HG03097 (cell line): ENCODE measurements around the gene YTHDF1.

ENCODE experiments used
- ATAC-seq: cut with Tn5 transposase; IDR thresholded peaks from one replicate; pipeline ENCODE4 v1.9.1; 2021; ENCODE audit not compliant: unreplicated experiment, low FRiP score

The YTHDF1 gene

DNA sequence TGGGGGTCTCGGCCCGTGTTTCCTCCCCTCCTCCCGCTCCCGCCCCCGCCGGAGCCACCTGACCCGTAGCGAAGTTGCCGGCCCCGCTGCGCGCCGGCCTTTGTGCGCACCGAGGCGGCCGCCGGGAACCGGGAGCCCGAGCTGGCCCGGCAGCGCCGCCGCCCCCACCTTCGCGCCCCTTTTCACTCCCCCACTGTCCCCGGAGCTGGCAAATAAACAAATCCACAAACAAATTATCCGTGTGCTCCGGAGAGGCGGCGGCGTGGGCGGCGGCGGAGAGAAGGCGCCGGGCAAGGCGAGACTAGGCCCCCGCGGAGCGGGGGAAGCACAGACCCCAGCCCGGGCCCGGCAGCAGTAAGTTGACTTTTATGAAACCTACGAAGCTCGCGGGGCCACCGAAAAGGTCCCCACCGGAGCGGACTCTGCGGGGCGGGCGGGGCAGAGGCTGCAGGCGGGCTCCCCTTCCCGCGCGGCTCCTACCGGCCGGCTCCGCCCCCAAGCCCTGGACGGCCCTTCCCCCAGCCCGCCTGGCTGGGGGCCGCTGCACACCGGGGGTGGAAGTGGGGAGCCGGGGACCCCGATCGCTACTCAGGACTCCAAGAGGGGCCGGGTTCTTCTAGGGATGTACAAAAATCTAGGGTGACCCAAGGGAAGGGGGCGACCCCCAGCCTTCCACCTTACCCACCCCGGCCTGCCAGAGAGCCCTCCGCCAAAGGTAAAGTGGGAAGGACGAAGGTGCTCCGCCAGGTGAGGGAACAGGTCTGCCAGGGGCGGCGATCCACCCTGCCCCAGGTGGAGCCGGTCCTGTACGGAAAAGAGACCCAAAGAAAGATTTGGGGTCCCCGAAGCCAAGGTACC is 40.7 kb downstream of the YTHDF1 start:
- no peak for ATAC-seq

DNA sequence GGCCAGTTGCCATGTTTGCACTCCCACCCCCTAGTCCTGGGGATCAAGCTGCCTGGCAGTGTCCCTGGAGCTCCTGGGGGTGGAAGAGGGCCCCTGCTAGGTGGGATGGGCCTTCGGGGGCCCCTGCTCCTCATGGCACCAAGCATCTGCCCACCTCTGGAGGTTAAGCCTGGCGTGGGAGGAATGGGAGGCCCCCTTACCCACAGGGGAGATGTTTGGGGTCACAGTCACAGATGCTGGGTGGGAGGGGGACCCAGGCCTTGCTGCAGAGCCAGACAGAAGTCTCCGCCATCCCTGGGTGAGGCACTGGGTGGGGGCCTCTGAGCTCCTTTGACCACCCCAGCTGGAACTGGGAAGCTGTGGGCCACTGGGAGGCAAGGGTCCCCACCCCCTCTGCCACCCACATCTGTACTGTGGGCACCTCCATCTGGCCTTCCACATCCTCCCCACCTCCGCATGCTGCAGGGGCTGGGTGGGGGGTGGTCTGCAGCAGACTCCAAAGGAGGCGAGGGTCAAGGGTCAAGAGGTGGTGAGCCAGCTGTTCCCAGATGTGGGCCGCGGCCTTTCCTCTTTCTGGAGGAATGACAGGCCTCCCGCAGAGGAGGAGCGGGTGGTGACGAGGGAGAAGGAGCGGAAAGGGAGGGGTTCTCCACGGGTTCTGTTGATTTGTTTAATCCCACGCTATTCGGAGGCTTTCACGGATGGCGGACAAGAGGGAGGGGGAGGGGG is 41.5 kb downstream of the YTHDF1 start:
- no peak for ATAC-seq

DNA sequence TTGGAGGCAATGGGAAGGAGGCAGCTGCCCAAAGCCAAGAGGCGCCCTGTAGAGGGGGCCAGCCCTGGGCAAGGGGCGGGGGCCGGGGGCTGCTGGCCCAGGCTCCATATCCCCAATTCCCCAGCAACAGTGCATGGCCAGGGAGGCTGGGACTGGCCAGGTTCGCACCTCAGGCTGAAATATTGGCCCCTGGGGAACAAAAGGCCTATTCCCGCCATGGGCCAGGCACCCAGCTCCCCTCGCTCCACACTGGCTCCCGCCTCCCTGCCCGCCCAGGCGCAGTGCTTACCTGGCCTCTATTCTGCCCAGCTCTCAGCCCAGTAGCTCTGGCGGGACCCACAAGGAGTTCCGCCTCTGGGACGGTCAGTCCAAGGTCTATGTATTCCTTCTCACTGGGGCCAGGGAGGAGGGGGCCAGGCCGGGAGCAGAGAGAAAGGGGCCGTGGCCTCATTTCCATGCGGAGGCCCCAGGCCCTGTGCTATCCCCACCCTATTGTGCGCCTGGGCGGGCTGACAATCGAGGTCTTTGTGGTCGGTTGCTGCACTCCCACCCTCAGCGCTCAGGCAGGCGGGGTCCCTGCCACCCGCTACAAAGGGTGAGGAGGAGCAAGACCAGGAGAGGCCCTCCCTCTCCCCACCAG is 42.3 kb downstream of the YTHDF1 start:
- ATAC-seq: no peak

DNA sequence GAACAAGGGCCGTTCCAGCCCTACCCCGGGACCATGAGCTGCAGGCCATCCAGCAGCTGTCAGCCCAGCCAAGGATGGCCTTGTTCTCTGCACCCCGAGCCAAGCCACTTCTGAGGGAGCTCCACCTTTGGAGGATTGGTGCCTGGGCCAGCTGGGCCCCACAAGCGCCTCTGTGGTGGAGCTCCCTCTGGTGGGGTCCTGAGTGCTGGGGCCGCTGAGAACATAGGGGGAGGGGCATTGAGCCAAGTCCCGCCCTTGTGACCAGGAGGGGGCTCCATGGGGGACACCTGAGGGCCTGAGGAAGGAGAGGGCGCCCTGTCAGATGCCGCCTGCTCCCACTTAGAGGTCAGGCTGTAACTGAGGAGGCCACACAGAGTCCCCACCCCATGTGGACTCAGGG is 43.2 kb downstream of the YTHDF1 start:
- ATAC-seq: no peak

DNA sequence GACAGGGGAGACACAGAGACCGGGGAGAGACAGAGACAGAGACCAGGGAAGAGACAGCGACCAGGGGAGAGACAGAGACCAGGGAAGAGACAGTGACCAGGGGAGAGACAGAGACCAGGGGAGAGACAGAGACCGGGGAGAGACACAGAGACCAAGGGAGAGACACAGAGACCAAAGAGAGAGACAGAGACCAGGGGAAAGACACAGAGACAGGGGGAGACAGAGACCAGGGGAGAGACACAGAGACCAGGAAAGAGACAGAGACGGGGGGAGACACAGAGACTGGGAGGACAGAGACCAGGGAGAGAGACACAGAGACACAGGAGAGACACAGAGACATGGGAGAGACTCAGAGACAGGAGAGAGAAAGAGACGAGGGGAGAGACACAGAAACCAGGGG is 43.9 kb downstream of the YTHDF1 start:
- ATAC-seq: no peak

DNA sequence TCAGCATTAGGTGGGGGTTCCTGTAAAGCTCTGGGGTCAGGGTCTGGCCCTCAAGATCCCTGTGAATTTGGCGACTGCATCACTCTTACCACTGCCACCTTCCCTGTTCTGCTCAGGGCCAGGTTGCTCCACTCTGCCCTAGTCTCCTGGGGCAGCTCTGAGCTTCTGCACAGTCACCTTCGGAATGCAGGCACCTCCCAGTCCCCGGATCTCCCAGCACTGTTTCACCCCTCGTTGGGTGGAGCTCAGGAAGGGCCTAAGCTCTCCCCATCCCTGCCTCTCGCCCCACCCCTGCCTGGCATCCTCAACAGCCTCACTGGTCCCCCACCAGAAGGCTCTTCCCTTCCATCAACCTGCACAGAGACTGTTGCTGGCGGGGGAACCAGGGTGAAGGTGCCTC is 46.2 kb downstream of the YTHDF1 start:
- no peak for ATAC-seq

DNA sequence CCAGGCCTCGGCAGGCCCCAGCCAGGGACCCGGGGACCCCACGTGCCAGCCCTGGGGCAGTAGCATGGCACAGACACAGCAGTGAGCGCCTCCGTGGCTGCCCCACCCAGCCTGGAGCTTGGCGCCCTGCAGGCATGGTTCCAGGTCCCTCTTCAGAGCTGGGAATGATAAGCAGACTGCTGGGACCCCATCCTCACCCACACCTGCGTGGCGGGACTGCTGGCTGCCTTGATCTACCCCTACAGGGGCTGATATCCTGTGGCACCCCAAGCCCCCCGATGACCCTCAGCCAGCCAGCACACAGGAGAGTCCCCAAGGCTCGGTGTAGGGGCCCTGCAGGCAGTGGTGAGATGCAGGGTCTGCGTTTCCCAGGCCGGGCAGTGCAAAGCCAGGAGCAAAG is 47.1 kb downstream of the YTHDF1 start:
- ATAC-seq: no peak

DNA sequence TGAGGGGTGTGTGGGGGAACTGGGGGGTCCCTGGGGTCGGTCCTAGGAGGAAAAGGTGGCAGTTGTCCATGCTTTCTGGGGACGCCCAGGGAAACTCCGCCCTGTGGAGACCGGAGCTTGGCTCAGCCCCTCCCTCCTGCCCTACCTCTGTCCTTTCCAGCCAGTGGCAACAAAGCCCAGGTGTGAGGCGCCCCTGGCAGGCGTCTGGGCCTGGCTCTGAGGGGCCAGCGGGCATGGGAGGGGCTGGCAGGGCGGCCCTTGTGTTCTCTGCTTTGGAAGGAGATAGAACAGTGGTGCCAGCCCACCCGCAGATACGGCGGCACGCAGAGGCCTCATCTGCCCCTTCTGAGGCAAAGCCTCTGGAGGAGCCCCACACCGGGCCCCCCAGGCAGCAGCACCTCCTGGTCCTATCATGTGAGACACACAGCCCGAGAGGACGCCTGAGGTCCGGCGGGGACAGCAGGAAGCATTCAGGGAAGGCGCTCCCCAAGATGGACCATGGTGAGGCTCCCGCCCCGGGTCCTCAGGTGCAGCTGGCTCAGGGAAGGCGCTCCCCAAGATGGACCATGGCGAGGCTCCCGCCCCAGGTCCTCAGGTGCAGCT is 47.9 kb downstream of the YTHDF1 start:
- ATAC-seq: no peak

DNA sequence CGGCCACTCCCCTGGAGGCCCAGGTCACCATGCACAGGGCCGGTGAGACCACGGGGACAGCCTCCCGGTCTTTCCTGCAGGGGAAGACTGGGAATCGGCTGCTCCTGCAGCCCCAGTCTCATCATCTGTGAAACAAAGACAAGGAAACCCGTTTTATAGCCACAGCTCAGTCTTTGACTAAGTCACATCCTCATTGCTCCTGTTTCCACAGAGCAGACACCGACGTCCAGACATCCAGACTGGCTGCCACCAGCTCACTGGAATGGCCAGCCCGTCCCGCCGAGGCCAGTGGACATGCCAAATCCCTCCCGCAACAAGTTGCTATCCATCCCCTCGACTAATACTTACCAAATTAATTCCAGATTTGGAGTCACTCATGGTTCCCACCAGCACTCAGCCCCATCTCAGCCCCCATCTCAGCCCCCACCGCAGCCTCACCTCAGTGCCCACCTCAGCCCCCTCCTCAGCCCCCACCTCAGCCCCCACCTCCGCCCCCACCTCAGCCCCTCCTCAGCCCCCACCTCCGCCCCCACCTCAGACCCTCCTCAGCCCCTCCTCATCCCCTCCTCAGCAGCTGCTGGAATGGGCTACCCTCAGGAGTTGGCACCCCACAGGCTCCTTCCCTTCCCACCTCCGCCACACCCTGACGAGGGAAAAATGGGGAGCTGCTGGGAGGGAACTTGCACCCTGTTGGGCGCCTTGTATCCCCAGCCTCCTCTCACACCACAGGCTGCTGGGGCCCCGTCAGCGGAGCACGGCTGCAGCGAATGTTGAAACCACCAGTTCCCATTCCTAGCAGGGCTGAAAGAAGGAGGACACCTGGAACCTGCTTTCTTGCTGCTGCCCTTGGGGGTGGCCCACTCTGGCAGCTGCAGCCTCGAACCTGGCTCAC is 48.7 kb downstream of the YTHDF1 start:
- ATAC-seq: no peak

DNA sequence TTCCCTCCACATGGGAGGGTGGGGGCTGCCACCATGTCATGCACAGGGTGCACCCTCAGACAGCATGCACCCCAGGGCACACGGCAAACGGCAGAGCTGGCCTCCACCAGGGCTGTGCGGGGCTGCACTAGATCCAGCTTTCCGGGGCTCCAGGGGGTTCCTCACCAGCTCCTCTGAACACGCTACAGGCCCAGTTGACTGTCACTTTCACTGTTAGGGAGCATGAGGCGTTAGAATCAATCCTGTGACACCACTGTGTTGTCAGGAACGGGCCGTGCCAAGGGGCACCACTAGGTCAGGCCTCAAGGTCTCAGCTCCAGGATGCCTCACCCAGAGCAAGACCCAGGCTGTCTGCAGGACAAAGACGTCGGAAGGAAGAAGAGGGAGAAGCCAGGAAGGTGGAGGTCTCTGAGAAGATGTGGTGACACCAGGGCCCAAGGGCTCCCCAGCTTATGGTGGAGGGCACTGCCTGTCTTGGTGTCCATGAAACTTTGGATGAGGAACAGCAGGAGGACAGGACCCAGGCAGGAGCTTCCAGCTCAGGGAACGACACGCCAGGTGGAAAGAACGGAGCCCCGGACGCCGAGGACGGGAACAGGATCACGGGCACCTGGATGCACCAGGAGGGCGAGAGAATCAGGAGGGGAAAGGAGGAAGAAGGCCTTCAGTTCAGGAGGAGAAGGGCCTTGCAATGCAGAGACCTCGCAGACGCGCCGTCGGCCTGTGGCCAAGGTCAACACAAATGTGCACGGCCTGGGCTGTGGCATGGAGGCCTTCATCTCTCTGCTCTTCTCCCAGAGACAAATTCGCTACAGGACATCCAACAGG is 49.5 kb downstream of the YTHDF1 start:
- no peak for ATAC-seq

DNA sequence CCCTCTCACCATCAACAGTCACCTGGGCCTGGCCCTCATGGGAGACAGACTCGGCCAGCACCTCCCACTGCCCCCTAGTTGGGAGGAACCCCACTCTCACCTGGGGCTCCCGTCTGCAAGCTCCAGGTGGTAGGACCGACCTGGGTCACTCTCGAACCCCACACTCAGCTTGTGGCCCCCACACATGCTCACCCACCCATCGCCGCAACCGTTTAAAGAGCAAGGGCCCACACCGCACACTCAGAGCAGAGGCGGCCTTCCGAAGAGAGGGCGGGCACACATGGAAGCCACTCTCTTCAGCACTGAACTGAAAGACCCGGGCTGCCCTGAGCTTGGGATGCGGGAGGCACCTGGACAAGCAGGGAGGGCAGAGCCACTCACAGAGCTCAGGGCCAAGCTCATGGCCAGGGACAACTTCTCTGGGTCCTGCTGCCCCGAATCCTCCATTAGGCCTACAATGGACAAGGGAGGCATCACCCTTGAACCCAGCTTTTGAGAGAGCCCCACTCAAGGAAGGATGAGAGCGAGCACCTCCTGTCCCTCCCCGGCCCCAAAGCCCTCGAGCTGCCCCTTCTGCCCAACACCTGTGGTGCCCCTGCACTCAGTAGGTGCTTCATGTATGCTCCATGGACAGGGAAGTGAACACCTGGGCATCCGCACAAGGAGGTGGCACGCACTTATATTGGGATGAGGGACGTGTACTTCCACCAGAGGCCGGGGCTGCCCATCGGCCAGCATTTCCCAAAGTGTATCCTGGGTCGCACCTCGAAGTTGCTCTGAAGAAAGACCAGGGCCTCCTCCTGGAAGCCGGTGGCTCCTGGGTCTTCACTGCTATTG is 50.4 kb downstream of the YTHDF1 start:
- ATAC-seq: no peak

DNA sequence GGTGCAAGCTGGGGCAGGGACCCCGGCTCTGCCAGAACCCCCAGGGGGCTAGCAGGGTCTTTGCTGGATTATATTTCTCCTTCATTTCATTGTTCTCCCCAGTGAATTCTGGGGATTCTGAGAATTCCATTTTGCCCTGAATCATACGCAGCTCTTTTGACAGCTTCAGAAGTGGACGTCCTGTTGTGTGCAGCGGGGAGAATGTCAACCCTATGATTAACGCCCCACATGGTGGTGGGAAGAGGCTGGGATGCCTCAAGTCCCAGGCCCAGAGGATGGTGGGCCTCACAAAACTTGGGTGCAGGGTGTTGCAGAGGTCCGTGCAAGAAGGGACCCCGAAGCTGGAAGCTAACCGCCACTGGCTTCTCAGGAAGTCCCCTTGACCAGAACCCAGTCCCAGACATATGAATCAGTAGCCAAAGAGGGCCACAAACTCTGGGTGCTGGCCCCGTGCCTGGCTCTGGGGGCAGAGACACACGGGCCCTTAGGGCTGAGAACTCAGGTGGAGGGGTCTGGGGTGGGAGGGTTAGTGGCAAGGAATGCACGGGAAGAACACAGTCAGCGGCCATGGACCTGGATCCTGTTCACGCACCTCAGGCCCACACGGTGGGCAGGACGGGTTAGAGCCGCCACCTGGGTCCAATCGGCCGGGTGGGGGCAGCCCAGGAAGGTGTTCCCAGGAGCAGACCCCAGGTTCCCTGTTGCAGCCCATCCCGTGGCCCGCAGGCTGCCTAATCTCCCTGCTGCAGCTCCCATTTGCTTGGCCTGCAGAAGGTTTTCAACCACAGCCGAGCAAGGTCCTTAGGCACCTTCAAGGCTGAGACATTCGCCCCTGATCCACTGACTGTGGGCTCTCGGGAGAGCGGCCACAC is 51.2 kb downstream of the YTHDF1 start:
- no peak for ATAC-seq

DNA sequence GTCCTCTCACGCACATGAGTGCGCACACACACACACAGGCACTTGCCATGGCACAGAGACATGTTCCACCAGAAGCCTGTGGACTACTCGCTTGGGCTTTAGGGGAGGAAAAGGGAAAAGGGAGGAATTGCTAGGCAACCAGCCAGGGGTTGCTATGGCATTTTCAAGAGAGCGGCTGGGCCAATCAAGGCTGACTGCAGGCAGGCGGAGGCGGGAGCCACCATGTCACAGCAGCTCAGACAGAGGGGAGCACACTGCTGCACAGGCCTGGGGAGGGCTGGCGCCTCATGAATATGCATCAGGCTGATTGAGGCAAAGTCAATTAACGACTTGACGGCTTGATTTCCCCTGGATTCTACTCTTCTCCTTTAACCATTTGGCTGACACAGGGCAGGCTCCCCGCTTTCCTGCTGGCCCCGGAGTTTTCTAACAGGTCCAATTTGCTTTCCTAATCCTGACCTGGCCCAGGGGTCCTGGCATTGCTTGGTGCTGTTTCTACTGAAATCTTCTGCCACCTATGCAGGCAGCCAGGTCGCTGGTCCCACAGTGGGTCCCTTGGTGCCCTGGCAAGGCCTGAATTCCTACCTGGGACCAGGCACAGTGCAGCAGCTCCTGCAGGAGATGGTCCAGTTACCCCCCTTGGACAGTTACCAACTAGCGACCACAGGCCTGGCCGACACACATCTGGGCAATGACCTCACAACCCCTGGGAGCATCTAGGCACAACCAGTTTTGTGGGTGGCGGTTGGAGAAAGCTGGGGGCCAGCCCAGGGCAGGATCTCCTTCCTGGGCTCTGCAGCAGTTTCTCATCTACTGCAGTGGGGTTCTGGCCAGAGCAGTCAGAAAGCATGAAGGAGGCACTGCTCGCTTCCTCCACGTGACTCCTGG is 52.1 kb downstream of the YTHDF1 start:
- ATAC-seq: no peak

DNA sequence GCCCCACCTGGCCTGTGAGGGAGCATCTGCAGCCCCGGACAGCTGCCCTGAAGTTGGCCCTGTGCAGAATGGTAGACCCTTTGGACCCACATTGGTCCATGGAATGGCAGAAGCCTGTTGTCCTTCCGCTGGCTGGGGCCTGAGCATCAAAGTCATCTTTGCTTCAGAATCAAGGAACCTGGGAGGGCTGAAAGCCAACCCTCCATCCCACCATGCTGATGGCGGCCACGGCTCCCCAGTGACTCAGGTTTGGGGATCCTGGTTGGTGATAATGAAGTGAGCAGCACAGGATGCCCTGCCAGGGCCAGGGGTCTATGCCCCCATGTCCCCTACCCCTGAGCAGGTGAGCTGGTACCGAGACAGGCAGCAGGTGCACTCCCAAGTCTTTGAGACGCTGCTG is 52.8 kb downstream of the YTHDF1 start:
- ATAC-seq: no peak

DNA sequence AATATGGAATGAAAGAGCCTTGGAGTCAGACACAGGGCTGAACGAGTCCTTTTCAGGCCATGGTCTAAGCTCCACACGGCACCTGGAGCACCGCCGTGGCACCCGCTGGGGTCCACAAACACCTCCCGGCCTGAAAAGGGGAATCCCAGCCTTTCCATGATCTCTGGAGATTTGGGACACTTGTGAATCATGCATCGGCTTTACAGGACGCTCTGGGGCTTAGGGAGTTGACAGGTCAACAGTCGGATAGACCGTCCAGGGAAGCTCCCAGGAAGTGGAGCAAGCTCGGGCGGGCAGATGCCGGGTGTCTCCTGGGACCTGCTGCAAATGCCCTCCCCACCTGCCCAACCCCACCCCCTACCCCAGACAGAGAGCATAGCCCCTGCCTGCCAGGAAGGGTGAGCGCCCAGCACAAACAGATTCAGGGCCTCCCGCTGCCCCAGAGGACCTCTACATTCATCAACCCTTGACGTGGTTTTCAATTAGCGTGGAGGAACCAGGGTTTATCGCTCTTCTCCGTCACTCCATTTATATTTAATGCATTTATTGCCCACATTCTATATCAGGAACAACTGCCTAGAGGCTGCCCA is 53.6 kb downstream of the YTHDF1 start:
- ATAC-seq: no peak

DNA sequence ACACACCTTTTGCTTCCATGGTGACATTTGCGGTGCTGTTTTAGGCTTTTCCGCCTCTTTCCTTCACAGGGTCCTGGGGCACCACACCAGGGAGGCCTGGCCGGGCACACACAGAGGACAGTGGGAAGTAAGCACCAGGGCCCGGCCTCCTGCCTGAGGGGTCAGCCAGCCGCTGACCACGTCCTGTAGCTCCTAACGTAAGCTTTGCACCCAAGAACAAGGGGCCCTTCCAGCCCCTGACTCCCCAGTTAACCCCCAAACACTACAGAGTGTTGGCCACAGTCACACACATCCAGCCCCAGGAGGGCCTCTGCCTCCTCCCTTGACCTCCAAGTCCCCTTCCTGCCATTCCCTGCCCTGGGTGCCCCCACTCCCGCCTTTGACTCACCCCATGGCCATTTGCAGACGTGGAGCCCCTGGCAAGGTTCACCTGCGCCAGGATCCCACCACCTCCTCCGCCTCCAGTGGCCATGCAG is 54.7 kb downstream of the YTHDF1 start:
- no peak for ATAC-seq
